ENCODE data around the gene ALDH1A2. TPM values are rescaled to one million over a fixed set of nuclear protein-coding genes. Genes with fewer than 3 reads are reported as not detected.

Gene ALDH1A2
- total and polyA plus RNA-seq, 4 donors, result 3.6 to 28.4 (median 9.5) TPM

DNA sequence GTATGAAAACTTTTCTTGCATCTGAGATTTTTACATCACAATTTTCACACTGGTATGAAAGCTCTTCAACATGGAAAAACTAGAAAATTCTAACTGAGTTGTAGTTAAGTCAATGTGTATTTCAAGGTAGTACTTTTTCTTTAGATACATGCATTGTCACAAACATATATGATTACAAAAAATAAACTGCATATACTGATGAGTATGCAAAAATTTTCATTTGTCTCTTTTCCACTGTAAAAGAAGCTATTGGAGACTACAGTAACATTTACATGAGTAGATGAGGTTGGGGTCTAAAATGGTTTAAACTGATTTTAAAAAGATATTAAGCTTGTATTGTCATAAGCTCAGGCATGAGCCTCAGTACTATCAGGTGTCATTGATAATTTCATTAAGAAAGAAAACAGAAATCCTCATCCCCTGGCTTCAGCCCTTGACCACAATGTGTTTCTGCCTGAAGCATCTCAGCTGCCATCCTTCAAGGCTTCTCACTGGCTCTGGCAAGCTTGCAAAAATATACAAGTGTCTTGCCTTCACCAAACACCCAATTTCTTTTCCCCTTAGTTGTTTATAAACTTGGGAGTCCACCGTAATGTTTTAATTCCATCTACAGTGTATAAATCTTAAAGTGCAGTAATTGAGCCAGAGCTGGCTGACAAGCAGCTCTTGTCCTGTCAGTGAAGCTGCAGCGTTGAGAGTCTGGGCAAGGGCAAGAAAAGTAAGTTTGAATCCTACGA is 71.9 kb downstream of the ALDH1A2 start:
- TF ChIP-seq CTCF (IDR thresholded peaks at IDR 0.05; ENCODE audit: control extremely low read depth, extremely low read depth), result no peak
- H3K4me3 ChIP-seq, result no peak overlapping the region
- H3K36me3 ChIP-seq (ENCODE audit: control insufficient read depth in 4 of 4, insufficient read depth in 4 of 4, low read length in 4 of 4), result peaks cover 0 to 2% (median 0%) of the 10 kb centered on the region in 4 donors
- no peak overlapping the region for H3K27ac ChIP-seq (ENCODE audit: low read depth in 1 of 2, low read length in 1 of 2)
- DNase-seq (peak; percentile 76 to 96 (median 96)), ATAC-seq (ENCODE audit: insufficient read depth, low FRiP score) (no peak)
- 63 to 67% methylated on average over 3 of the region's 3 CpGs for WGBS, 2 donors
- peaks cover 0 to 50% (median 0%) of the 10 kb centered on the region in 5 donors for H3K4me1 ChIP-seq (ENCODE audit: control insufficient read depth in 5 of 5, insufficient read depth in 5 of 5, low read length in 5 of 5)
- H3K9me3 ChIP-seq (ENCODE audit: control insufficient read depth in 4 of 4, insufficient read depth in 3 of 4, low read length in 3 of 4), result no peaks in the 10 kb centered on the region
- H3K9ac ChIP-seq (ENCODE audit: insufficient read depth in 1 of 2, low read length in 2 of 2), result no peak overlapping the region
- H3K27me3 ChIP-seq (ENCODE audit: control insufficient read depth in 3 of 3, insufficient read depth in 3 of 3, low read length in 2 of 3), result peaks cover 0 to 3% (median 0%) of the 10 kb centered on the region in 3 donors

DNA sequence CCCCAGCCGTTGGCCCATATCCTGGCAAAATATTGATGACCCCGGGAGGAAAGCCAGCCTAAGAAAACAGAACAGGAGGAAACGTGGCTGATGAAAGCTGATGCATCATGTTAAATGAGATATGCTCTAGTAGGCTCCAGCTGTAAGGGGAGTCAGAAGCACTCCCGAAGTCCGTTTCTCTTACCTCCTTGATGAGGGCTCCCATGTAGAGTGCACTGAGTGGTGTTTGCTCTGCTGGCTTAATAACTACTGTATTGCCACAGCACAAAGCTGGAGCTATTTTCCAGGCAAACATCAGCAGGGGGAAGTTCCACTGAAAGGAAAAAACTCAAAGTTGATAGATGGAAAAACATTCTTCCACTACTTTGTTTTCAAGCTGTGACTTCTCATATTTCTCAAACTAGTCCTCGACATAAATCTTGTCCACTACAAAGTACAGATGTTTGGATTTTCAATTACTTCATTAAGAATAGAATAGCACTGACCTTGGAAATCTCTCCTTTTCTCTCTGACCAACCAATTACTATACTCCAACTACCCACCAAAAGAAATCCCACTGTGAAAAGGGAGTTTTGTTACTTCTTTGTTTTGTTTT is 72.7 kb downstream of the ALDH1A2 start:
- H3K4me1 ChIP-seq (ENCODE audit: control insufficient read depth in 5 of 5, insufficient read depth in 5 of 5, low read length in 5 of 5), result peaks cover 0 to 50% (median 0%) of the 10 kb centered on the region in 5 donors
- TF ChIP-seq CTCF (IDR thresholded peaks at IDR 0.05; ENCODE audit: control extremely low read depth, extremely low read depth), result no peak
- no peak overlapping the region for H3K4me3 ChIP-seq
- ATAC-seq (ENCODE audit: insufficient read depth, low FRiP score) (no peak), DNase-seq (peak; percentile 43 to 91 (median 88))
- H3K27ac ChIP-seq (ENCODE audit: low read depth in 1 of 2, low read length in 1 of 2), result no peak overlapping the region
- no peaks in the 10 kb centered on the region for H3K9me3 ChIP-seq (ENCODE audit: control insufficient read depth in 4 of 4, insufficient read depth in 3 of 4, low read length in 3 of 4)
- H3K36me3 ChIP-seq (ENCODE audit: control insufficient read depth in 4 of 4, insufficient read depth in 4 of 4, low read length in 4 of 4), result peaks cover 0 to 2% (median 0%) of the 10 kb centered on the region in 4 donors
- H3K27me3 ChIP-seq (ENCODE audit: control insufficient read depth in 3 of 3, insufficient read depth in 3 of 3, low read length in 2 of 3), result peaks cover 0 to 3% (median 0%) of the 10 kb centered on the region in 3 donors
- WGBS, 2 donors, result 58 to 70% methylated on average over 6 of the region's 6 CpGs
- no peak overlapping the region for H3K9ac ChIP-seq (ENCODE audit: insufficient read depth in 1 of 2, low read length in 2 of 2)

DNA sequence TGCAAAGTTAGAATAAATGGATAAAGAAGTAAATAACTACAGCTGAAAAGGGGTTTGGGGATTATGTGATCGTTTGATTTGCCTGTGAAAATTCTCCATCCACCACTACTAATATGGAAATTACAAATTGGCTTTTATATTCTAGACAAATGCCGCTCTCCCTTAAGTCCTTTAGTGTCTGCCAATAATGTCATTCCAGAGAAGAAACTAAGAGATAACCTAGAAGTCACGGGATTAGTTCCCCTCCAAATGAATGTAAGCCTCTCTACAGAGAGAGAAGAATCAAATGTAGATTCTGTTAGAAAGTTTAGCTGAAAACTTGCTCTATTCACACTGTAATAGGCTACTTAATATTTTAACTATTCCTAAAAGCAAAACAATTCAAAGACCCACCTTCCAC is 92.0 kb downstream of the ALDH1A2 start:
- H3K9me3 ChIP-seq (ENCODE audit: control insufficient read depth in 4 of 4, insufficient read depth in 3 of 4, low read length in 3 of 4), result no peaks in the 10 kb centered on the region
- ATAC-seq (ENCODE audit: insufficient read depth, low FRiP score) (no peak), DNase-seq (no peak)
- peaks cover 0 to 17% (median 4%) of the 10 kb centered on the region in 5 donors for H3K4me1 ChIP-seq (ENCODE audit: control insufficient read depth in 5 of 5, insufficient read depth in 5 of 5, low read length in 5 of 5)
- 84 to 87% methylated on average over 3 of the region's 3 CpGs for WGBS, 2 donors
- no peak for TF ChIP-seq CTCF (IDR thresholded peaks at IDR 0.05; ENCODE audit: control extremely low read depth, extremely low read depth)
- H3K4me3 ChIP-seq, result no peak overlapping the region
- H3K27ac ChIP-seq (ENCODE audit: low read depth in 1 of 2, low read length in 1 of 2), result no peak overlapping the region
- no peak overlapping the region for H3K9ac ChIP-seq (ENCODE audit: insufficient read depth in 1 of 2, low read length in 2 of 2)
- H3K27me3 ChIP-seq (ENCODE audit: control insufficient read depth in 3 of 3, insufficient read depth in 3 of 3, low read length in 2 of 3), result no peaks in the 10 kb centered on the region
- H3K36me3 ChIP-seq (ENCODE audit: control insufficient read depth in 4 of 4, insufficient read depth in 4 of 4, low read length in 4 of 4), result no peaks in the 10 kb centered on the region

All from lung (tissue), 12 donors.